ENCODE measurements around the gene P2RY8. TPM values are rescaled to one million over a fixed set of nuclear protein-coding genes. Genes with fewer than 3 reads are reported as not detected.
"Not testable (repeated sequence)": the region's sequence is repeated elsewhere in the genome, so short reads cannot be mapped to it uniquely, and the experiment has no call there.

The P2RY8 gene
- total RNA-seq, 1 donor from 2014 or later = not detected

- no peak overlapping the region for H3K4me3 ChIP-seq (ENCODE audit: low read depth, low read length)
- DNase-seq (ENCODE audit: low read depth) = no peak
- TF ChIP-seq CTCF (conservative IDR thresholded peaks at IDR 0.05; ENCODE audit: low read depth, low read length) = no peak
Measured at GRCh38 chrX:1554469-1555210, 17.7 kb upstream of the P2RY8 start.

DNA sequence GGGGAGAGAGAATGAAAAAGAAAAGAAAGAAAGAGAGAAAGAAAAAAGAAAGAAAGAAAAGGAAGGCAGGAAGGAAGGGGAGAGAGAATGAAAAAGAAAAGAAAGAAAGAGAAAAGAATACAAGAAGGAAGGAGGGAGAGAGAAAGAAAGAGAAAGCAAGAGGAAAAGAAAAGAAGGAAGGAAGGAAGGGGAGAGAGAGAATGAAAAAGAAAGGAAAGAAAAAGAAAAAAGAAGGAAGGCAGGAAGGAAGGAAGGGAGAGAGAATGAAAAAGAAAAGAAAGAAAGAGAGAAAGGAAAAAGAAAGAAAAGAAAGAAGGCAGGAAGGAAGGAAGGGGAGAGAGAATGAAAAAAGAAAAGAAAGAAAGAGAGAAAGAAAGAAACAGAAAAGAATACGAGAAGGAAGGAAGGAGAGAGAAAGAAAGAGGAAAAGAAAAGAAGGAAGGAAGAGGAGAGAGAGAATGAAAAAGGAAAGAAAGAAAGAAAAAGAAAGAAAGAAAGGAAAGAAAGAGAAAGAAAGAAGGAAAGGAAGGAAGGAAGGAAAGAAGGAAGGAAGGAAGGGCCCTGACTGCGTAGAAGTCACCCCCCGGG lies 15.1 kb upstream of the P2RY8 start:
- no peak for TF ChIP-seq CTCF (conservative IDR thresholded peaks at IDR 0.05; ENCODE audit: low read depth, low read length)

GRCh38 chrX:1546691-1547251 lies 9.8 kb upstream of the P2RY8 start:
- no peak overlapping the region for H3K4me3 ChIP-seq (ENCODE audit: low read depth, low read length)
- no peak for TF ChIP-seq CTCF (conservative IDR thresholded peaks at IDR 0.05; ENCODE audit: low read depth, low read length)
- no peak for DNase-seq (ENCODE audit: low read depth)

More for the DNA sequence above, 15.1 kb upstream of the P2RY8 start:
- H3K4me3 ChIP-seq (ENCODE audit: low read depth, low read length) = no peak overlapping the region
- no peak for DNase-seq (ENCODE audit: low read depth)

GRCh38 chrX:1545776-1546408 lies 8.9 kb upstream of the P2RY8 start:
- no peak overlapping the region for H3K4me3 ChIP-seq (ENCODE audit: low read depth, low read length)
- no peak for TF ChIP-seq CTCF (conservative IDR thresholded peaks at IDR 0.05; ENCODE audit: low read depth, low read length)
- no peak for DNase-seq (ENCODE audit: low read depth)

DNA sequence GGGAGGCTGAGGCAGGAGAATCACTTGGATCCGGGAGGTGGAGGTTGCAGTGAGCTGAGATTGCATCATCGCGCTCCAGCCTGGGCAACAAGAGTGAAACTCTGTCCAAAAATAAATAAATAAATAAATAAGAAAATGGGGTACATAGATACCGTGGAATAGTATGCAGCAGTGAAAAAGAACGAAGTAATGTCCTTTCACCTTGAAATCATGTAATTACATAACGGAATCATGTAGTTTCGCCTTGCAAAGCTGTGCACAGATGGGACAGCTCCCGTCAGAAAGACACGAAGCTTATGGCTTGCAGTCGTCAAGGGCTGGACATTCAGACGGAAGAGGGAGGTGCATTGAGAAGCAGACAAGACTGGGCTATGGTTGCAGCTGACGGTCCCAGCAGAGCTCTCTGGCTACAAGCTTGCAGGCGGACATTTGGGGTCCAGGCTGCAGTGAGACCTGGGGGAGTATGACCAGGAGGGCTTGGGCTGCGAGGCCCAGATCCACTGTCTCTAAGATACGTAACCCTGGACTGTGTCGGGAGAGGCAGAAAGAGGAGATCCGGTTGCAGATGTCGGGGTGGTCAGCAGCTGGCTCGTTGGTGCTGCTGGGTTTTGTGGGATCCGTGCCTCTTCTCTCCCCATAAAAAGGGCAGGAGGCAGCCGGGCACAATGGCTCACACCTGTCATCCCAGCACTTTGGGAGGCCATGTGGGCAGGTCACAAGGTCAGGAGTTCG lies 6.2 kb upstream of the P2RY8 start:
- no peak overlapping the region for H3K4me3 ChIP-seq (ENCODE audit: low read depth, low read length)
- TF ChIP-seq CTCF (conservative IDR thresholded peaks at IDR 0.05; ENCODE audit: low read depth, low read length) = no peak
- no peak for DNase-seq (ENCODE audit: low read depth)

DNA sequence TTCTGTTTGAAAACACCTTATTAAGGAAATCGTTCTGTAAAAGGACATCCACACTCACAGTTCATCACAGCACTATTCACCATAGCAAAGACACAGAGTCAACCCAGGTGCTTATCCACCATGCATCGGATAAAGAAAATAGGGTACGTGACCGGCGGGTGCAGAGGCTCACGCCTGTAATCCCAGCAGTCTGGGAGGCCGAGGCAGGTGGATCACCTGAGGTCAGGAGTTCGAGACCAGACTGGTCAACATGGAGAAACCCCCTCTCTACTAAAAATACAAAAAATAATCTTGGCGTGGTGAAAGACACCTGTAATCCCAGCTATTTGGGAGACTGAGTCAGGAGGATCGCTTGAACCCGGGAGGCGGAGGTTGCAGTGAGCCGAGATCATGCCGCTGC lies 2.2 kb upstream of the P2RY8 start:
- not testable (repeated sequence) for H3K4me3 ChIP-seq (ENCODE audit: low read depth, low read length); DNase-seq (ENCODE audit: low read depth)

- not testable (repeated sequence) for H3K4me3 ChIP-seq (ENCODE audit: low read depth, low read length); DNase-seq (ENCODE audit: low read depth)
Measured at GRCh38 chrX:1537716-1538090, 718 bp upstream of the P2RY8 start.

Data from epithelial cell of proximal tubule (primary cell).